Measurements from ENCODE around the gene SLC1A3. TPM values are rescaled to one million over a fixed set of nuclear protein-coding genes. Genes with fewer than 3 reads are reported as not detected.
A peak's percentile ranks its signal among the peaks of the same experiment; 100 is the strongest.

SLC1A3 gene
- total and polyA plus RNA-seq, 2 of the 4 experiments (the other 2 are of a cell fraction) = 0.27 to 1.3 TPM

GRCh38 chr5:36728697-36729543 lies 122.5 kb downstream of the SLC1A3 start:
- no peak overlapping the region for H4K91ac ChIP-seq (ENCODE audit: insufficient read depth, low read depth, low read length)
- no peaks in the 10 kb centered on the region for H3K4me1 ChIP-seq (ENCODE audit: control insufficient read depth, insufficient read depth, low read length)
- in situ Hi-C loops (cut with MboI; ENCODE audit: low sequenced_read_pairs) (no loop called here), dilution Hi-C loops (cut with HindIII; ENCODE audit: low sequenced_read_pairs, unreplicated experiment) (no loop called here), intact Hi-C loops (cut with micrococcal nuclease) (loop anchor here (1.0 kb wide), 1 partner anchor 277 kb away; no protein-coding TSS in a partner anchor)
- peak; percentile 73 for DNase-seq
- peaks cover 15% of the 10 kb centered on the region for H3K27me3 ChIP-seq (ENCODE audit: control insufficient read depth, insufficient read depth, low read length)
- H2BK15ac ChIP-seq (ENCODE audit: low read depth, low read length) = no peak overlapping the region
- no peaks in the 10 kb centered on the region for H4K20me1 ChIP-seq (ENCODE audit: insufficient read depth, low read length)
- H3K36me3 ChIP-seq (ENCODE audit: control insufficient read depth, insufficient read depth, low read length) = no peaks in the 10 kb centered on the region
- H2BK5ac ChIP-seq (ENCODE audit: low read depth, low read length, poor library complexity, severe bottlenecking) = no peak overlapping the region
- no peak overlapping the region for H4K8ac ChIP-seq (ENCODE audit: low read depth in 2 of 2, low read length in 2 of 2)
- no peak overlapping the region for H3K23ac ChIP-seq (ENCODE audit: low read depth, low read length)
- no peaks in the 10 kb centered on the region for H3K9me3 ChIP-seq (ENCODE audit: control insufficient read depth, insufficient read depth, low read length)
- H3K14ac ChIP-seq (replicated peaks; ENCODE audit: low read depth, low read length) = no peak overlapping the region
- H4K5ac ChIP-seq (ENCODE audit: low read depth, low read length) = no peak overlapping the region
- WGBS, 2 experiments (ENCODE audit: extremely low coverage in 2 of 2, insufficient read length in 1 of 2) = no CpG with 5 or more reads among the region's 6 CpGs
- no peak overlapping the region for H2AK9ac ChIP-seq (replicated peaks; ENCODE audit: low read depth, low read length, poor library complexity)
- no peak overlapping the region for H3K4ac ChIP-seq (ENCODE audit: low read depth, low read length)
- peak; percentile 92 for ATAC-seq (ENCODE audit: low read depth)
- no peak overlapping the region for H3K27ac ChIP-seq (ENCODE audit: insufficient read depth, low read length)
- H3K79me1 ChIP-seq (ENCODE audit: low read depth in 1 of 2, low read length in 2 of 2) = no peaks in the 10 kb centered on the region
- 0 out of 2 replicates have a peak overlapping the region, but pooled peaks have one; percentile 37 for H3K4me2 ChIP-seq (ENCODE audit: low read depth, low read length)
- no peak overlapping the region for H2BK20ac ChIP-seq (ENCODE audit: low read depth, low read length)
- no peak overlapping the region for H3K18ac ChIP-seq (ENCODE audit: low read depth, low read length)
- H3K9ac ChIP-seq (ENCODE audit: low read depth, low read length) = no peak overlapping the region
- no TSS peak for BruUV-seq (replicated peaks)
- no peak overlapping the region for H3K56ac ChIP-seq (ENCODE audit: extremely low read depth, insufficient read depth, low read length)
- CTCF ChIA-PET = interaction anchor here (0.9 to 1.9 kb wide), 6 partner anchors 8 to 277 kb away, joined by 3 to 9 read pairs (median 4); no protein-coding TSS in a partner anchor
- POLR2A ChIA-PET (ENCODE audit: unreplicated experiment) = no interaction called here
- H2AK5ac ChIP-seq (ENCODE audit: low read depth, low read length) = no peak overlapping the region
- H3K9me1 ChIP-seq (ENCODE audit: insufficient read depth, low read length) = no peaks in the 10 kb centered on the region
- no peak overlapping the region for H3K4me3 ChIP-seq (ENCODE audit: insufficient read depth, low read depth, low read length)
- H2BK120ac ChIP-seq (ENCODE audit: low read depth, low read length) = no peak overlapping the region
- H2AFZ ChIP-seq (replicated peaks; ENCODE audit: low read length, poor library complexity) = no peak overlapping the region
- no peak for TF ChIP-seq ELK1 (IDR thresholded peaks at IDR 0.05; ENCODE audit: borderline replicate concordance, low read depth, low read length)
- TF ChIP-seq NFE2L2 (IDR thresholded peaks at IDR 0.05; ENCODE audit: low read depth, low read length) = no peak
- no peak for TF ChIP-seq BHLHE40 (IDR thresholded peaks at IDR 0.05; ENCODE audit: low read depth, low read length)
- no peak for TF ChIP-seq RCOR1 (IDR thresholded peaks at IDR 0.05; ENCODE audit: insufficient replicate concordance, low read length)
- no peak for TF ChIP-seq CEBPB (IDR thresholded peaks at IDR 0.05; ENCODE audit: low read depth, low read length)
- peak; percentile 52 for TF ChIP-seq RAD21 (IDR thresholded peaks at IDR 0.05; ENCODE audit: low read length)
- TF ChIP-seq POLR2A (IDR thresholded peaks at IDR 0.05; ENCODE audit: low read depth, low read length) = no peak
- peak; percentile 68 for TF ChIP-seq CTCF (conservative IDR thresholded peaks at IDR 0.05; ENCODE audit: low read depth, low read length)
- TF ChIP-seq FOS (IDR thresholded peaks at IDR 0.05; ENCODE audit: low read depth, low read length) = no peak
- peak; percentile 68 for TF ChIP-seq SMC3 (IDR thresholded peaks at IDR 0.05; ENCODE audit: low read depth, low read length)
- no peak for TF ChIP-seq CHD1 (IDR thresholded peaks at IDR 0.05; ENCODE audit: low read depth, low read length)
- TF ChIP-seq MAZ (IDR thresholded peaks at IDR 0.05; ENCODE audit: borderline replicate concordance, low read depth, low read length) = no peak
- no peak for TF ChIP-seq USF2 (IDR thresholded peaks at IDR 0.05; ENCODE audit: low read depth, low read length)
- no peak for TF ChIP-seq MAFK (IDR thresholded peaks at IDR 0.05; ENCODE audit: low read depth, low read length)
- no peak for TF ChIP-seq MXI1 (IDR thresholded peaks at IDR 0.05; ENCODE audit: borderline replicate concordance, low read depth, low read length)
